HCT116 (cell line): ENCODE measurements around the gene DOK6. TPM values are rescaled to one million over a fixed set of nuclear protein-coding genes. Genes with fewer than 3 reads are reported as not detected.

Experiments
- ATAC-seq: fragments of 200-7000 bp; cut with Tn5 transposase; 2 replicates; pipeline ENCODE4 v1.9.1; 2020; ENCODE audit warnings: mild to moderate bottlenecking, moderate library complexity
- BruUV-seq: library from RNA; stranded (reverse); fragments of 400-500 nt; replicated peaks from 2 replicates; lab custom pipeline; 2021; lab: Mats Ljungman, UMichigan
- CTCF ChIA-PET: fragments of 300-600 bp; sonication (Branson Sonifier 250); formaldehyde crosslinking; loops from one replicate; lab custom pipeline; 2021; ENCODE audit warnings: antibody characterized with exemption; lab: Charles Lee
- POLR2A ChIA-PET: fragments of 300-600, 350-600 bp; sonication (Branson Sonifier 250); formaldehyde crosslinking; loops from one replicate; lab custom pipeline; 2021; ENCODE audit warnings: antibody characterized with exemption; lab: Charles Lee
- RAD21 ChIA-PET, 2 experiments: fragments of 300-600 bp; sonication (Branson Sonifier 250); formaldehyde crosslinking; loops; one replicate each; lab custom pipeline; 2023; ENCODE audit warnings: low total read pairs in 2 of 2; ENCODE audit not compliant: uncharacterized antibody in 2 of 2, unreplicated experiment in 2 of 2, low non-redundant PET in 1 of 2; lab: Charles Lee
- DNase-seq: peaks from one replicate; pipeline ENCODE4 v3.0.0-alpha.2; 2010; ENCODE audit warnings: low read depth, low spot score
- H2AFZ ChIP-seq: fragments of 200-600 bp; shearing (Covaris generic), sonication (generic); 2 replicates; pipeline ENCODE4 v1.6.1; 2017; ENCODE audit warnings: low read depth, mixed run types, mixed read lengths, antibody characterized with exemption, low read length; ENCODE audit not compliant: poor library complexity, severe bottlenecking
- H3K27ac ChIP-seq: 2 replicates; pipeline ENCODE4 v1.5.1; 2012; ENCODE audit warnings: low read depth, low read length
- H3K27me3 ChIP-seq: fragments of 200-600 bp; sonication (generic); 2 replicates; pipeline ENCODE4 v1.6.1; 2016; ENCODE audit warnings: mixed run types, low read length, mixed read lengths; ENCODE audit not compliant: insufficient read depth
- H3K36me3 ChIP-seq, 2 experiments: fragments of 200-500 bp in 1 of 2; fragments of 200-600 bp in 1 of 2; sonication (Bioruptor generic) in 1 of 2; sonication (generic) in 1 of 2; 2 replicates each; pipeline versions ENCODE4 v1.5.1 to v1.6.1; 2014 to 2016; ENCODE audit warnings: low read length in 2 of 2, inconsistent platforms in 1 of 2, mixed read lengths in 1 of 2, mixed run types in 1 of 2; ENCODE audit not compliant: insufficient read depth in 2 of 2, control insufficient read depth in 1 of 2
- H3K4me1 ChIP-seq, 2 experiments: fragments of 200-600 bp in 1 of 2; sonication (generic) in 1 of 2; 2 replicates each; pipeline versions ENCODE4 v1.5.1 to v1.6.1; 2012 to 2017; ENCODE audit warnings: low read length in 2 of 2, inconsistent platforms in 1 of 2, mild to moderate bottlenecking in 1 of 2, mixed read lengths in 1 of 2, mixed run types in 1 of 2, moderate library complexity in 1 of 2; ENCODE audit not compliant: insufficient read depth in 2 of 2, control insufficient read depth in 1 of 2
- H3K4me2 ChIP-seq: fragments of 200-600 bp; sonication (generic); 2 replicates; pipeline ENCODE4 v1.6.1; 2017; ENCODE audit warnings: mixed run types, low read length, mixed read lengths
- H3K4me3 ChIP-seq, 2 experiments: fragments of 200-600 bp in 1 of 2; sonication (generic) in 1 of 2; replicated peaks in 1 of 2; 2 replicates each; pipeline ENCODE4 v1.5.1; 2011 to 2016; ENCODE audit warnings: low read length in 2 of 2, control low read depth in 1 of 2, low read depth in 1 of 2, mild to moderate bottlenecking in 1 of 2, mixed read lengths in 1 of 2, mixed run types in 1 of 2
- H3K79me2 ChIP-seq: fragments of 200-600 bp; sonication (generic); 2 replicates; pipeline ENCODE4 v1.6.1; 2017; ENCODE audit warnings: mild to moderate bottlenecking, mixed run types, low read length, moderate library complexity, mixed read lengths; ENCODE audit not compliant: insufficient read depth
- H3K9ac ChIP-seq: fragments of 200-600 bp; sonication (generic); 2 replicates; pipeline ENCODE4 v1.6.1; 2016; ENCODE audit warnings: low read length, mixed read lengths
- H3K9me2 ChIP-seq: fragments of 200-600 bp; sonication (generic), shearing (Covaris generic); 2 replicates; pipeline ENCODE4 v1.6.1; 2017; ENCODE audit warnings: mixed run types, mild to moderate bottlenecking, moderate library complexity; ENCODE audit not compliant: insufficient read depth
- H3K9me3 ChIP-seq, 2 experiments: fragments of 200-500 bp in 1 of 2; fragments of 200-600 bp in 1 of 2; sonication (Bioruptor generic) in 1 of 2; sonication (generic) in 1 of 2; 2 replicates each; pipeline ENCODE4 v1.6.1; 2014 to 2017; ENCODE audit warnings: low read length in 2 of 2, mixed read lengths in 2 of 2, inconsistent platforms in 1 of 2, low read depth in 1 of 2, mild to moderate bottlenecking in 1 of 2, mixed run types in 1 of 2, moderate library complexity in 1 of 2; ENCODE audit not compliant: control insufficient read depth in 1 of 2, insufficient read depth in 1 of 2
- H4K20me1 ChIP-seq: fragments of 200-600 bp; sonication (generic), shearing (Covaris generic); 2 replicates; pipeline ENCODE4 v1.6.1; 2017; ENCODE audit warnings: mixed run types, mild to moderate bottlenecking, moderate library complexity; ENCODE audit not compliant: insufficient read depth
- ATF3 ChIP-seq: IDR thresholded peaks from 2 replicates; pipeline ENCODE4 v1.6.1; 2012
- CBX3 ChIP-seq: IDR thresholded peaks from 2 replicates; pipeline ENCODE4 v1.6.1; 2012; ENCODE audit warnings: low read depth
- CEBPB ChIP-seq: IDR thresholded peaks from 2 replicates; pipeline ENCODE4 v1.6.1; 2012; ENCODE audit warnings: low read depth
- EGR1 ChIP-seq: IDR thresholded peaks from 2 replicates; pipeline ENCODE4 v1.6.1; 2012; ENCODE audit warnings: low read depth
- ELF1 ChIP-seq: IDR thresholded peaks from 2 replicates; pipeline ENCODE4 v1.6.1; 2012; ENCODE audit warnings: low read depth, borderline replicate concordance
- EZH2phosphoT487 ChIP-seq: fragments of 200-600 bp; IDR thresholded peaks from 2 replicates; pipeline ENCODE4 v1.6.1; 2018; ENCODE audit warnings: antibody characterized with exemption, borderline replicate concordance
- FOSL1 ChIP-seq: IDR thresholded peaks from 2 replicates; pipeline ENCODE4 v1.6.1; 2012; ENCODE audit warnings: low read depth
- MAX ChIP-seq: IDR thresholded peaks from 2 replicates; pipeline ENCODE4 v1.6.1; 2012
- REST ChIP-seq: IDR thresholded peaks from 2 replicates; pipeline ENCODE4 v1.6.1; 2012; ENCODE audit warnings: low read depth
- SIN3A ChIP-seq: IDR thresholded peaks from 2 replicates; pipeline ENCODE4 v1.6.1; 2012; ENCODE audit warnings: low read depth
- SRF ChIP-seq: IDR thresholded peaks from 2 replicates; pipeline ENCODE4 v1.6.1; 2012; ENCODE audit warnings: low read depth
- TCF7L2 ChIP-seq: IDR thresholded peaks from 2 replicates; pipeline ENCODE4 v1.7.0; 2011; ENCODE audit warnings: borderline replicate concordance, inconsistent platforms; ENCODE audit not compliant: insufficient read depth, insufficient read length; ENCODE audit errors: extremely low read depth
- YY1 ChIP-seq: IDR thresholded peaks from 2 replicates; pipeline ENCODE4 v1.6.1; 2011; ENCODE audit warnings: low read length, low read depth, moderate library complexity, mild to moderate bottlenecking; ENCODE audit not compliant: insufficient replicate concordance; ENCODE audit errors: extremely low read depth
- ZBTB33 ChIP-seq: IDR thresholded peaks from 2 replicates; pipeline ENCODE4 v1.6.1; 2011; ENCODE audit warnings: mild to moderate bottlenecking, low read length, moderate library complexity; ENCODE audit not compliant: insufficient replicate concordance; ENCODE audit errors: extremely low read depth
- ZFX ChIP-seq: fragments of 450-650 bp; IDR thresholded peaks from 2 replicates; pipeline ENCODE4 v1.6.1; 2017
- ZNF274 ChIP-seq: fragments of 200-500 bp; sonication (Bioruptor generic); IDR thresholded peaks from 2 replicates; pipeline ENCODE4 v1.6.1; 2014; ENCODE audit warnings: mild to moderate bottlenecking, low read depth, low read length, inconsistent platforms
- intact Hi-C: fragments of 100-400 bp; cut with micrococcal nuclease; formaldehyde crosslinking; loops from 2 replicates; pipeline ENCODE4 v1.10.0; 2022
- total RNA-seq: library from RNA; stranded (reverse); gene quantifications from one replicate; pipeline ENCODE4 v1.2.1, GENCODE V29; 2021; ENCODE audit not compliant: unreplicated experiment

The DOK6 gene
- total RNA-seq, 1 experiment from 2014 or later, result not detected

- no peak overlapping the region for H3K9ac ChIP-seq
- no peaks in the 10 kb centered on the region for H4K20me1 ChIP-seq
- no peak overlapping the region for H3K27ac ChIP-seq
- DNase-seq, result no peak
- H3K9me2 ChIP-seq, result no peaks in the 10 kb centered on the region
- H3K4me1 ChIP-seq, result no peaks in the 10 kb centered on the region
- H3K36me3 ChIP-seq, result no peaks in the 10 kb centered on the region
- BruUV-seq, result no TSS peak
- ChIA-PET RAD21 (no interaction called here), POLR2A (no interaction called here), CTCF (no interaction called here)
- intact Hi-C loops, result no loop called here
- H3K27me3 ChIP-seq, result no peaks in the 10 kb centered on the region
- peaks cover 0 to 5% of the 10 kb centered on the region in 2 experiments; a peak in 2 of 4 replicates for H3K9me3 ChIP-seq
- TF ChIP-seq SRF (no peak), CBX3 (no peak), CEBPB (no peak), EGR1 (no peak), EZH2phosphoT487 (no peak), FOSL1 (no peak), ZNF274 (no peak), ATF3 (no peak), ZBTB33 (no peak), REST (no peak), SIN3A (no peak), ELF1 (no peak), TCF7L2 (no peak), MAX (no peak), YY1 (no peak), ZFX (no peak)
- H2AFZ ChIP-seq, result no peak overlapping the region
- H3K4me3 ChIP-seq, result no peak overlapping the region
- no peak overlapping the region for H3K4me2 ChIP-seq
- ATAC-seq, result no peak
- H3K79me2 ChIP-seq, result no peaks in the 10 kb centered on the region
These were observed 94.2 kb downstream of the DOK6 start for GRCh38 chr18:69494841-69495240.
